IMR-90 (cell line): ENCODE data around the gene TRUB2. TPM values are rescaled to one million over a fixed set of nuclear protein-coding genes. Genes with fewer than 3 reads are reported as not detected.

Experiments used
- ATAC-seq: fragments of 200-7000 bp; cut with Tn5 transposase; 2 replicates; pipeline ENCODE4 v1.9.1; 2020; ENCODE audit warnings: low read depth, mild to moderate bottlenecking, moderate library complexity
- BruUV-seq: library from RNA; stranded (reverse); fragments of 400-500 nt; replicated peaks from 2 replicates; lab custom pipeline; 2021; lab: Mats Ljungman, UMichigan
- CTCF ChIA-PET: fragments of 300-600 bp; formaldehyde crosslinking; extraction: SDS; loops from one replicate; lab custom pipeline; 2021; ENCODE audit warnings: antibody characterized with exemption; lab: Yijun Ruan, JAX
- POLR2A ChIA-PET: fragments of 300-600 bp; sonication (Branson Sonifier 250); formaldehyde crosslinking; loops from one replicate; lab custom pipeline; 2022; ENCODE audit warnings: antibody characterized with exemption; ENCODE audit not compliant: unreplicated experiment; lab: Charles Lee
- DNase-seq: peaks from one replicate; pipeline ENCODE4 v3.0.0; 2013
- H2AFZ ChIP-seq: replicated peaks from 2 replicates; pipeline ENCODE3; 2013; ENCODE audit warnings: low read length, mild to moderate bottlenecking; ENCODE audit not compliant: poor library complexity
- H2AK5ac ChIP-seq: 2 replicates; pipeline ENCODE4 v1.6.1; 2013; ENCODE audit warnings: low read depth, low read length, inconsistent platforms
- H2AK9ac ChIP-seq: replicated peaks from 2 replicates; pipeline ENCODE3; 2013; ENCODE audit warnings: mild to moderate bottlenecking, low read depth, low read length, moderate library complexity; ENCODE audit not compliant: poor library complexity
- H2BK120ac ChIP-seq: 2 replicates; pipeline ENCODE4 v1.6.1; 2013; ENCODE audit warnings: low read depth, low read length, inconsistent platforms
- H2BK15ac ChIP-seq: 3 replicates; pipeline ENCODE4 v1.6.1; 2013; ENCODE audit warnings: low read depth, low read length, inconsistent platforms
- H2BK20ac ChIP-seq: 2 replicates; pipeline ENCODE4 v1.6.1; 2013; ENCODE audit warnings: low read depth, mild to moderate bottlenecking, inconsistent platforms, low read length, moderate library complexity
- H2BK5ac ChIP-seq: 2 replicates; pipeline ENCODE4 v1.6.1; 2013; ENCODE audit warnings: mild to moderate bottlenecking, low read depth, low read length, inconsistent platforms; ENCODE audit not compliant: poor library complexity, severe bottlenecking
- H3K14ac ChIP-seq: replicated peaks from 2 replicates; pipeline ENCODE4 v1.6.1; 2013; ENCODE audit warnings: low read depth, low read length, inconsistent platforms
- H3K18ac ChIP-seq: 2 replicates; pipeline ENCODE4 v1.6.1; 2013; ENCODE audit warnings: low read depth, low read length, control low read depth
- H3K23ac ChIP-seq: 2 replicates; pipeline ENCODE4 v1.6.1; 2013; ENCODE audit warnings: low read depth, low read length, inconsistent platforms
- H3K27ac ChIP-seq: 2 replicates; pipeline ENCODE4 v1.5.1; 2013; ENCODE audit warnings: mild to moderate bottlenecking, control low read depth, low read length; ENCODE audit not compliant: insufficient read depth
- H3K27me3 ChIP-seq: 2 replicates; pipeline ENCODE4 v1.6.1; 2013; ENCODE audit warnings: low read length; ENCODE audit not compliant: control insufficient read depth, insufficient read depth
- H3K36me3 ChIP-seq: 2 replicates; pipeline ENCODE4 v1.6.1; 2013; ENCODE audit warnings: low read length, mixed read lengths; ENCODE audit not compliant: control insufficient read depth, insufficient read depth
- H3K4ac ChIP-seq: 2 replicates; pipeline ENCODE4 v1.6.1; 2013; ENCODE audit warnings: low read depth, low read length, inconsistent platforms
- H3K4me1 ChIP-seq: 2 replicates; pipeline ENCODE4 v1.6.1; 2013; ENCODE audit warnings: low read length, mixed read lengths; ENCODE audit not compliant: control insufficient read depth, insufficient read depth
- H3K4me2 ChIP-seq: 2 replicates; pipeline ENCODE4 v1.6.1; 2013; ENCODE audit warnings: low read depth, mild to moderate bottlenecking, control low read depth, low read length, moderate library complexity
- H3K4me3 ChIP-seq: 2 replicates; pipeline ENCODE4 v1.5.1; 2013; ENCODE audit warnings: low read depth, mild to moderate bottlenecking, control low read depth, low read length, moderate library complexity; ENCODE audit not compliant: insufficient read depth
- H3K56ac ChIP-seq: 2 replicates; pipeline ENCODE4 v1.6.1; 2013; ENCODE audit warnings: low read length, inconsistent platforms; ENCODE audit not compliant: insufficient read depth; ENCODE audit errors: extremely low read depth
- H3K79me1 ChIP-seq, 2 experiments: 2 replicates each; pipeline ENCODE4 v1.6.1; 2013; ENCODE audit warnings: low read length in 2 of 2, inconsistent platforms in 1 of 2, low read depth in 1 of 2
- H3K9ac ChIP-seq: 2 replicates; pipeline ENCODE4 v1.6.1; 2013; ENCODE audit warnings: low read depth, low read length, control low read depth
- H3K9me1 ChIP-seq: 2 replicates; pipeline ENCODE4 v1.6.1; 2013; ENCODE audit warnings: low read length, inconsistent platforms; ENCODE audit not compliant: insufficient read depth
- H3K9me3 ChIP-seq: 2 replicates; pipeline ENCODE4 v1.6.1; 2013; ENCODE audit warnings: low read length; ENCODE audit not compliant: control insufficient read depth, insufficient read depth
- H4K20me1 ChIP-seq: 2 replicates; pipeline ENCODE4 v1.6.1; 2013; ENCODE audit warnings: low read length, inconsistent platforms; ENCODE audit not compliant: insufficient read depth
- H4K5ac ChIP-seq: 2 replicates; pipeline ENCODE4 v1.6.1; 2013; ENCODE audit warnings: mild to moderate bottlenecking, low read depth, low read length, control low read depth
- H4K8ac ChIP-seq, 2 experiments: 2 replicates each; pipeline ENCODE4 v1.6.1; 2013; ENCODE audit warnings: low read depth in 2 of 2, low read length in 2 of 2, control low read depth in 1 of 2, inconsistent platforms in 1 of 2
- H4K91ac ChIP-seq: 2 replicates; pipeline ENCODE4 v1.6.1; 2013; ENCODE audit warnings: low read depth, low read length, inconsistent platforms; ENCODE audit not compliant: insufficient read depth
- BHLHE40 ChIP-seq: fragments of 150-350 bp; IDR thresholded peaks from 2 replicates; pipeline ENCODE4 v1.6.1; 2016; ENCODE audit warnings: mild to moderate bottlenecking, low read depth, low read length
- CEBPB ChIP-seq: IDR thresholded peaks from 2 replicates; pipeline ENCODE4 v1.6.1; 2012; ENCODE audit warnings: low read depth, low read length, improper control_type of control experiment
- CHD1 ChIP-seq: IDR thresholded peaks from 2 replicates; pipeline ENCODE4 v1.6.1; 2012; ENCODE audit warnings: low read depth, low read length, improper control_type of control experiment
- MAFK ChIP-seq: IDR thresholded peaks from 2 replicates; pipeline ENCODE4 v1.6.1; 2012; ENCODE audit warnings: low read depth, low read length, improper control_type of control experiment
- NFE2L2 ChIP-seq: fragments of 150-350 bp; IDR thresholded peaks from 2 replicates; pipeline ENCODE4 v1.6.1; 2016; ENCODE audit warnings: low read depth, mild to moderate bottlenecking, low read length
- RCOR1 ChIP-seq: IDR thresholded peaks from 2 replicates; pipeline ENCODE4 v1.6.1; 2012; ENCODE audit warnings: mild to moderate bottlenecking, low read length, improper control_type of control experiment; ENCODE audit not compliant: insufficient replicate concordance
- SMC3 ChIP-seq: fragments of 150-350 bp; IDR thresholded peaks from 2 replicates; pipeline ENCODE4 v1.6.1; 2016; ENCODE audit warnings: low read depth, mild to moderate bottlenecking, antibody characterized with exemption, low read length, moderate library complexity
- WGBS, 2 experiments: methylation state at CpG; one replicate each; pipeline versions ENCODE4 v1.1.5 to v1.1.7; 2013; ENCODE audit warnings: missing lambda C conversion rate in 2 of 2; ENCODE audit not compliant: insufficient read length in 1 of 2; ENCODE audit errors: extremely low coverage in 2 of 2; 5-methylcytosine and 5-hydroxymethylcytosine counted together
- dilution Hi-C: fragments of 300-500 bp; cut with HindIII; formaldehyde crosslinking; loops from one replicate; pipeline ENCODE4 v1.14.3; 2018; ENCODE audit warnings: low sequenced_read_pairs; ENCODE audit not compliant: unreplicated experiment
- in situ Hi-C: fragments of 300-500 bp; cut with MboI; formaldehyde crosslinking; loops from 3 replicates; pipeline ENCODE4 v1.14.3; 2019; ENCODE audit warnings: low sequenced_read_pairs, inconsistent platforms, mixed read lengths
- intact Hi-C: fragments of 100-400 bp; cut with micrococcal nuclease; formaldehyde crosslinking; loops from 2 replicates; pipeline ENCODE4 v1.10.0; 2022
- polyA plus RNA-seq, 3 experiments: library from polyadenylated mRNA; depleted of rRNA; stranded (reverse); fragments of >200 nt; gene quantifications; 2 replicates each; pipeline ENCODE4 v1.2.3, GENCODE V29; 2012; ENCODE audit warnings: low replicate concordance in 1 of 3
- total RNA-seq: library from RNA; depleted of rRNA; stranded (reverse); fragments of >200 nt; gene quantifications from 2 replicates; pipeline ENCODE4 v1.2.3, GENCODE V29; 2012
- TF ChIP-seq, protein P1 (sequence below): fragments of 150-350 bp; IDR thresholded peaks from 2 replicates; pipeline ENCODE4 v1.6.1; 2016; ENCODE audit warnings: low read depth, mild to moderate bottlenecking, low read length, moderate library complexity, borderline replicate concordance

The TRUB2 gene
- total and polyA plus RNA-seq, 2 of the 4 experiments (the other 2 are of a cell fraction), result 18.0 to 21.3 TPM

DNA sequence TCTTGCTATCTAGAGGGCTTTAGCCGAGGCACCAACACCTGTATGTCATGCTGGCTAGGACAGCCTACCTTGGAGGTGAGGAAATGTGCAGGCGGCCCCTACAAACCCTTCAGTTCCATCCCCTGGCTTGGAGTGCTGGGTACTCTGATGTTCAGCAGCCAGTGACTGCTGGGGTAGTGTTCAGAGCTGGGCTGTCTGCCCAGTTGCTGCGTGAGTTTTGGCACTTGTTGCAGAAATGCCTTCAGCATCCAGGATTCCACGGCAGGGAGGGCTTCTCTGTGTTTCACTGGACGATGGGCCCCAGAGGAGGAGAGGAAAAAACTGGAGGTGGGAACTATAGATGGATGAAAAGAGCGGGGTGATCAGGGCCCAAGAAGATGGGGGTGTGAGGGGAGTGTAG, 35.8 kb downstream of the TRUB2 start:
- no peak for TF ChIP-seq CEBPB
- TF ChIP-seq, protein P1, sequence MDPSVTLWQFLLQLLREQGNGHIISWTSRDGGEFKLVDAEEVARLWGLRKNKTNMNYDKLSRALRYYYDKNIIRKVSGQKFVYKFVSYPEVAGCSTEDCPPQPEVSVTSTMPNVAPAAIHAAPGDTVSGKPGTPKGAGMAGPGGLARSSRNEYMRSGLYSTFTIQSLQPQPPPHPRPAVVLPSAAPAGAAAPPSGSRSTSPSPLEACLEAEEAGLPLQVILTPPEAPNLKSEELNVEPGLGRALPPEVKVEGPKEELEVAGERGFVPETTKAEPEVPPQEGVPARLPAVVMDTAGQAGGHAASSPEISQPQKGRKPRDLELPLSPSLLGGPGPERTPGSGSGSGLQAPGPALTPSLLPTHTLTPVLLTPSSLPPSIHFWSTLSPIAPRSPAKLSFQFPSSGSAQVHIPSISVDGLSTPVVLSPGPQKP, result no peak
- TF ChIP-seq RCOR1, result no peak
- TF ChIP-seq NFE2L2, result no peak
- TF ChIP-seq MAFK, result no peak
- no peak for TF ChIP-seq BHLHE40
- TF ChIP-seq CHD1, result no peak
- TF ChIP-seq SMC3, result no peak
- WGBS, 2 experiments, result 16% methylated on average over 4 of the region's 6 CpGs; no CpG with 5 or more reads in 1 of the 2 experiments
- Histone ChIP-seq H4K20me1 (no peaks in the 10 kb centered on the region), H3K4me2 (no peak overlapping the region), H2AFZ (peak overlapping the region; percentile 7), H2BK5ac (no peak overlapping the region), H3K27ac (no peak overlapping the region), H2AK5ac (no peak overlapping the region), H3K56ac (no peak overlapping the region), H4K91ac (no peak overlapping the region), H4K5ac (no peak overlapping the region), H2BK20ac (no peak overlapping the region), H3K14ac (no peak overlapping the region), H3K4me3 (no peak overlapping the region), H2BK120ac (no peak overlapping the region), H3K4me1 (no peaks in the 10 kb centered on the region), H3K9me3 (no peaks in the 10 kb centered on the region), H2AK9ac (no peak overlapping the region), H2BK15ac (no peak overlapping the region), H3K9ac (no peak overlapping the region), H3K4ac (no peak overlapping the region), H3K27me3 (no peaks in the 10 kb centered on the region), H3K36me3 (peaks cover 27% of the 10 kb centered on the region), H3K18ac (no peak overlapping the region), H4K8ac (no peak overlapping the region), H3K9me1 (peaks cover 10% of the 10 kb centered on the region), H3K23ac (no peak overlapping the region), H3K79me1 (peaks cover 4 to 17% of the 10 kb centered on the region in 2 experiments; a peak in 2 of 4 replicates)
- BruUV-seq, result no TSS peak
- dilution Hi-C loops (no loop called here), in situ Hi-C loops (no loop called here), intact Hi-C loops (no loop called here)
- ATAC-seq, result peak; percentile 91
- peak; percentile 71 for DNase-seq
- CTCF ChIA-PET, result no interaction called here
- POLR2A ChIA-PET, result no interaction called here
